ENCODE data around the gene PRRX2. TPM values are rescaled to one million over a fixed set of nuclear protein-coding genes. Genes with fewer than 3 reads are reported as not detected.

The PRRX2 gene
- total RNA-seq, 2 experiments from 2014 or later: 0.49 to 0.57 TPM

DNA sequence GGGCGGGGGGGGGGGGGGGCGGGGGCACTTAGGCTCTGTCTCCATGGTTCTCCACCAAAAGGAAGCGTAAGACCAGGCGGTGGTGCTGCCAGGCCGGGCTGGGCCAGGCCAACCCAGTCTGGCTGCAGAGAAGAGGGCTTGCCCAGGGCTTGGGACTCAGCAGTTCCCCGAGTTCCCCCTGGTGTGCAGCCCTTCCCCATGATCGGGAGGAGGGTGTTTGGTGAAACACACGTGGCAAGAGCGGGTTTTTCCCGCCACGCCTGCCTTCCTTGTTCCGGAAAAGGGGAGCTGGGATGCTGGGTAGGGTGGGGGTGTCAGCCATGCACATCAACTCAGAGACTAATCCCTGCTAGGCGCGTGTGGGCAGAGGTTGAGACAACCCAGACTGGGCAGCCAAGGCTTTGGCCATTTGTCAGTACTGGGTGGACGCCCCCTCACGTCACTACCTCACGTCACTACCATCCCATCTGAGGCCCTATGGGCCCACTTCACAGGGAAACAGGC, 32.9 kb downstream of the PRRX2 start:
- Mint-ChIP-seq H3K36me3 (ENCODE audit: low read depth) (no peaks in the 10 kb centered on the region), H3K9me3 (ENCODE audit: low read depth) (no peaks in the 10 kb centered on the region), H3K27ac (peak overlapping the region; percentile 69), H3K27me3 (peaks cover 33% of the 10 kb centered on the region), H3K4me1 (peaks cover 10% of the 10 kb centered on the region), H3K4me3 (peak overlapping the region; percentile 62)
- ChIA-PET CTCF (interaction anchor here (1.2 kb wide), 1 partner anchor 29 kb away, joined by 5 read pairs; no protein-coding TSS in a partner anchor), POLR2A (interaction anchor here (1.0 kb wide), 1 partner anchor 39 kb away, joined by 4 read pairs; no protein-coding TSS in a partner anchor)
- ATAC-seq: no peak
- DNase-seq: peak; percentile 28
- intact Hi-C loops (cut with DNase I, micrococcal nuclease): no loop called here

GRCh38 chr9:129701054-129701453, 35.6 kb downstream of the PRRX2 start:
- Mint-ChIP-seq H3K9me3 (ENCODE audit: low read depth) (no peaks in the 10 kb centered on the region), H3K36me3 (ENCODE audit: low read depth) (no peaks in the 10 kb centered on the region), H3K27me3 (peaks cover 22% of the 10 kb centered on the region), H3K27ac (no peak overlapping the region), H3K4me3 (no peak overlapping the region), H3K4me1 (peaks cover 10% of the 10 kb centered on the region)
- intact Hi-C loops (cut with DNase I, micrococcal nuclease): no loop called here
- no peak for DNase-seq
- ATAC-seq: no peak
- CTCF ChIA-PET: interaction anchor here (0.6 kb wide), 1 partner anchor 66 kb away, joined by 3 read pairs; no protein-coding TSS in a partner anchor
- POLR2A ChIA-PET: no interaction called here

DNA sequence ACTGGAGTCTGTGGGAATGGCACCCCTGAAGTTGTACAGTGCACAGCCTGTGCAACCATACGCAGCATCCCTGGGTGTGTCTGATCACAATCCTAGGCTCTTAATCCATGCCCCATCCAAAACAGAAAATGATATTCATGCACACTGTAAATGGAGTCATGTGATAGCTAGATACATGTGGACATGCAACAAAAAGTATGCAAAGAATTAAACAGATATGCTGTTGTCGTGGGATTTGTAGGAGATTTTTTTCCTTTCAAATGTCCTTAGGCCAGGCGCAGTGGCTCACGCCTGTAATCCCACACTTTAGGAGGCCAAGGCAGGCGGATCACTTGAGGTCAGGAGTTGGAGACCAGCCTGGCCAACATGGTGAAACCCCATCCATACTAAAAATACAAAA, 36.1 kb downstream of the PRRX2 start:
- CTCF ChIA-PET: interaction anchor here (0.6 kb wide), 2 partner anchors 66 to 1601 kb away, joined by 3 read pairs; no protein-coding TSS in a partner anchor
- peaks cover 10% of the 10 kb centered on the region for H3K4me1 Mint-ChIP-seq
- H3K27me3 Mint-ChIP-seq: peaks cover 21% of the 10 kb centered on the region
- intact Hi-C loops (cut with DNase I, micrococcal nuclease): no loop called here
- DNase-seq (no peak), ATAC-seq (no peak)
- no peak overlapping the region for H3K4me3 Mint-ChIP-seq
- no peaks in the 10 kb centered on the region for H3K36me3 Mint-ChIP-seq (ENCODE audit: low read depth)
- no peak overlapping the region for H3K27ac Mint-ChIP-seq
- POLR2A ChIA-PET: no interaction called here
- H3K9me3 Mint-ChIP-seq (ENCODE audit: low read depth): no peaks in the 10 kb centered on the region

- peaks cover 16% of the 10 kb centered on the region for H3K27me3 Mint-ChIP-seq
- DNase-seq (no peak), ATAC-seq (no peak)
- H3K4me3 Mint-ChIP-seq: no peak overlapping the region
- intact Hi-C loops (cut with DNase I, micrococcal nuclease): no loop called here
- ChIA-PET CTCF (interaction anchor here (0.7 kb wide), 1 partner anchor 550 kb away, joined by 3 read pairs; no protein-coding TSS in a partner anchor), POLR2A (no interaction called here)
- no peaks in the 10 kb centered on the region for H3K36me3 Mint-ChIP-seq (ENCODE audit: low read depth)
- no peaks in the 10 kb centered on the region for H3K9me3 Mint-ChIP-seq (ENCODE audit: low read depth)
- H3K4me1 Mint-ChIP-seq: peaks cover 3% of the 10 kb centered on the region
- no peak overlapping the region for H3K27ac Mint-ChIP-seq
Observed at GRCh38 chr9:129702589-129703520, 37.4 kb downstream of the PRRX2 start.

- peaks cover 15% of the 10 kb centered on the region for H3K27me3 Mint-ChIP-seq
- CTCF ChIA-PET: no interaction called here
- intact Hi-C loops (cut with DNase I, micrococcal nuclease): no loop called here
- no peaks in the 10 kb centered on the region for H3K4me1 Mint-ChIP-seq
- no peak overlapping the region for H3K27ac Mint-ChIP-seq
- DNase-seq (no peak), ATAC-seq (no peak)
- H3K4me3 Mint-ChIP-seq: no peak overlapping the region
- POLR2A ChIA-PET: interaction anchor here (0.6 kb wide), 1 partner anchor 13 kb away, joined by 4 read pairs; no protein-coding TSS in a partner anchor
- no peaks in the 10 kb centered on the region for H3K36me3 Mint-ChIP-seq (ENCODE audit: low read depth)
- H3K9me3 Mint-ChIP-seq (ENCODE audit: low read depth): no peaks in the 10 kb centered on the region
Observed at GRCh38 chr9:129703667-129704355, 38.4 kb downstream of the PRRX2 start.

DNA sequence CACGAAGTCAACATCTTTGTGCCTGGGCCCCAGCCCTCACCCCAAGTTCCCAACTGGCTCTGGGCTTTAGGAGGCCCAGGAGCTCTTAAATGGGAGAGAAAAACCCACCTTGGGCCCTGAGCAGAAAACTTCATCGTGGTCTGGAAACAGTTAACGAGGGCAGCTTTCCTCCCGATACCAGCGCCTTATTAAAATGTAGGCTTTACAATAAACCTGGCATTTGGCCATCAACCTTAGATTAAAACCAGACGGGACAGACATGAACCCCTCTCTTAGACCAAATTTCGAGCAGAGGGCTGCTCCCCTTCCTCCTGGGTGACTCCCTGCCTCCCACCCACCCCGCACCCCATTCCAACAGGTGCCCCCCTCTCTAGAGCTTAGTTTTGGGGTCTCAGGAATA, 39.4 kb downstream of the PRRX2 start:
- Mint-ChIP-seq H3K36me3 (ENCODE audit: low read depth) (no peaks in the 10 kb centered on the region), H3K4me3 (no peak overlapping the region), H3K9me3 (ENCODE audit: low read depth) (no peaks in the 10 kb centered on the region), H3K4me1 (no peaks in the 10 kb centered on the region), H3K27ac (no peak overlapping the region), H3K27me3 (peaks cover 9% of the 10 kb centered on the region)
- ATAC-seq: no peak
- DNase-seq: no peak
- ChIA-PET POLR2A (no interaction called here), CTCF (interaction anchor here (0.8 kb wide), 1 partner anchor 25 kb away, joined by 3 read pairs; no protein-coding TSS in a partner anchor)
- intact Hi-C loops (cut with DNase I, micrococcal nuclease): no loop called here

- H3K4me3 Mint-ChIP-seq: no peak overlapping the region
- ATAC-seq: no peak
- CTCF ChIA-PET: interaction anchor here (0.7 to 1.9 kb wide), 3 partner anchors 18 to 69 kb away, joined by 3 to 5 read pairs (median 4); no protein-coding TSS in a partner anchor
Observed at GRCh38 chr9:129708793-129709192, 43.3 kb downstream of the PRRX2 start.

DNA sequence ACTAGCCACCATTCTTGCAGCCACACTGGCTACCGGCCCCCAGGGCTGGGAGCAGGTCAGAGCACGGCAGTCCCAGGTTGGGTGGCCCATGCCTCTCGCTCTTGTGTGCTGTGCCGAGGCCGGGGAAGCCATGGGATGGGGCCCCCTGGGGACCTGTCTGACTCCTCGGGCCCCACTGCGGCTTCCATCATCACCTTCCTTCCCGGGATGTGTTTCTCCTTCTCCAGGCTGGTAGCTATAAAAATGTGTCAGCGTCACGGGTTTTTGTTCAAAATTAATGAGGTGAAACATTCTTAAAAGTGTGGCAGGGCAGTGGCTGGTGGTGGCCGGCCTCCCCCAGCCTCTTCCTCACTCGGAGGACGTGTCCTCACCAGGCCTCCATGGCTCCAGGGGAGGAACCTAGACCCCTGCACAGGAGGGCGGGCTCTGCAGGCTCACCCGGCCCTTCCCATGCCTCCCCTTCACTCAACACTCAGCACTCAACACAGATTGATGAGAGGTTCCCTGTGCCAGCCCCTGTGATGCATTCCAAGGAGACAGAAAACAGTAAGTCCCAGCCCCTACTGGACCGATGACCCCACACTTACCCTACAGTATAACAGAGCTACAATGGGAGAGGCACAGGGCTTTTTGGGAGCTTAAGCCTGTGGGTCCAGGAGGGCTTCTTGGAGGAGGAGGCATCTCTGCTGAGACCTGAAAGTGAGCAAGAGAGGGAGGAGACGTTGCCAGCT, 44.2 kb downstream of the PRRX2 start:
- no peak for ATAC-seq
- ChIA-PET POLR2A (no interaction called here), CTCF (interaction anchor here (0.7 to 1.9 kb wide), 3 partner anchors 16 to 28 kb away, joined by 3 to 5 read pairs (median 4); no protein-coding TSS in a partner anchor)
- H3K36me3 Mint-ChIP-seq (ENCODE audit: low read depth): no peaks in the 10 kb centered on the region
- H3K4me1 Mint-ChIP-seq: peaks cover 17% of the 10 kb centered on the region
- no peak overlapping the region for H3K27ac Mint-ChIP-seq
- intact Hi-C loops (cut with DNase I, micrococcal nuclease): no loop called here
- peaks cover 3% of the 10 kb centered on the region for H3K27me3 Mint-ChIP-seq
- H3K4me3 Mint-ChIP-seq: no peak overlapping the region
- H3K9me3 Mint-ChIP-seq (ENCODE audit: low read depth): no peaks in the 10 kb centered on the region
- no peak for DNase-seq

More at GRCh38 chr9:129708793-129709192, 43.3 kb downstream of the PRRX2 start:
- Mint-ChIP-seq H3K9me3 (ENCODE audit: low read depth) (no peaks in the 10 kb centered on the region), H3K4me1 (peaks cover 17% of the 10 kb centered on the region), H3K27me3 (peaks cover 3% of the 10 kb centered on the region), H3K36me3 (ENCODE audit: low read depth) (no peaks in the 10 kb centered on the region), H3K27ac (no peak overlapping the region)
- POLR2A ChIA-PET: no interaction called here
- intact Hi-C loops (cut with DNase I, micrococcal nuclease): no loop called here
- no peak for DNase-seq

GRCh38 chr9:129710169-129710453, 44.7 kb downstream of the PRRX2 start:
- POLR2A ChIA-PET: no interaction called here
- Mint-ChIP-seq H3K4me3 (no peak overlapping the region), H3K27ac (no peak overlapping the region), H3K9me3 (ENCODE audit: low read depth) (no peaks in the 10 kb centered on the region), H3K27me3 (peaks cover 3% of the 10 kb centered on the region), H3K36me3 (ENCODE audit: low read depth) (no peaks in the 10 kb centered on the region), H3K4me1 (peaks cover 17% of the 10 kb centered on the region)
- no peak for DNase-seq
- ATAC-seq: no peak
- CTCF ChIA-PET: interaction anchor here (0.7 to 1.9 kb wide), 3 partner anchors 15 to 27 kb away, joined by 3 to 5 read pairs (median 4); no protein-coding TSS in a partner anchor
- intact Hi-C loops (cut with DNase I, micrococcal nuclease): no loop called here

GRCh38 chr9:129712634-129713401, 47.4 kb downstream of the PRRX2 start:
- ATAC-seq: no peak
- peaks cover 5% of the 10 kb centered on the region for H3K27me3 Mint-ChIP-seq
- POLR2A ChIA-PET: interaction anchor here (0.5 kb wide), 1 partner anchor 159 kb away, joined by 3 read pairs; no protein-coding TSS in a partner anchor

More at GRCh38 chr9:129712634-129713401, 47.4 kb downstream of the PRRX2 start:
- no peaks in the 10 kb centered on the region for H3K9me3 Mint-ChIP-seq (ENCODE audit: low read depth)
- CTCF ChIA-PET: interaction anchor here (0.7 to 4.8 kb wide), 5 partner anchors 14 to 581 kb away, joined by 3 to 28 read pairs (median 3); no protein-coding TSS in a partner anchor
- DNase-seq: no peak
- intact Hi-C loops (cut with DNase I, micrococcal nuclease): no loop called here
- H3K27ac Mint-ChIP-seq: no peak overlapping the region
- H3K36me3 Mint-ChIP-seq (ENCODE audit: low read depth): no peaks in the 10 kb centered on the region
- no peak overlapping the region for H3K4me3 Mint-ChIP-seq
- H3K4me1 Mint-ChIP-seq: peaks cover 17% of the 10 kb centered on the region

Data from activated CD4-positive, alpha-beta T cell treated with anti-CD3 and anti-CD28 coated beads for 36 hours (primary cell).